HG03520 (cell line): ENCODE data around the gene KRTAP9-8.
"Not testable (repeated sequence)": the region's sequence is repeated elsewhere in the genome, so short reads cannot be mapped to it uniquely, and the experiment has no call there.

Experiments used
- ATAC-seq: cut with Tn5 transposase; IDR thresholded peaks from one replicate; pipeline ENCODE4 v1.9.1; 2021; ENCODE audit warnings: mild to moderate bottlenecking, moderate library complexity; ENCODE audit not compliant: unreplicated experiment

KRTAP9-8 gene

GRCh38 chr17:41255381-41256290 is 17.8 kb downstream of the KRTAP9-8 start, which contains the start of gene KRTAP9-9:
TSS of gene KRTAP9-9 (plus strand) at chr17:41255384.
- not testable (repeated sequence) for ATAC-seq

DNA sequence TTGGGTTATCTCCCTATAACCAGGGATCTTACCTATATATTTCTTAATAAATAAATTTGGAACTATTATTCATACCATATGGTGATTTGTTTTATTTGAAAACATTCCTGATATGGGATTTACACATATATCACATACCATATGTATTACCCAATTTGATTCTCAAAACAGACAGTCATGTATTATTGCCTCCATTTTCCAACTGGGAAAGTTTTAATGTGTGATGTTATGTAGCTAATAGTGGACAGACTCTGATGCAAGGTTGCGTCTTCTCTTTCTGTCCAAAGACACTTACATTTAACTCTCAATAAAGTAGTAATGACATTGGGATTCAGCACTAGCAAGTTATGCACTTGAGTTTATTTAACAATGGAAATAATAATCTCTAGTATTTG is 18.5 kb downstream of the KRTAP9-8 start:
- ATAC-seq, result no peak

DNA sequence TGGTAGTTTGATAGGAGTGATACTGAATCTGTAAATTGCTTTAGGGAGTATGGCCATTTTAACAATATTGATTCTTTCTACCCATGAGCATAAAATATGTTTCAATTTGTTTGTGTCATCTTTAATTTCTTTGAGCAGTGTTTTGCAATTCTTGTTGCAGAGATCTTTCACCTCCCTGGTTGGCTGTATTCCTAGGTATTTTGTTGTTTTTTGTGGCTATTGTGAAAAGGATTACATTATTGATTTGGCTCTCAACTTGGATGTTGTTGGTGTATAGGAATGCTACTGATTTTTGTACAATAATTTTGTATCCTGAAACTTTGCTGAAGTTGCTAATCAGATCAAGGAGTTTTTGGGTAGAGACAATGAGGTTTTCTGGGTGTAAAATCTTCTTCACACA is 20.6 kb downstream of the KRTAP9-8 start:
- ATAC-seq, result no peak

DNA sequence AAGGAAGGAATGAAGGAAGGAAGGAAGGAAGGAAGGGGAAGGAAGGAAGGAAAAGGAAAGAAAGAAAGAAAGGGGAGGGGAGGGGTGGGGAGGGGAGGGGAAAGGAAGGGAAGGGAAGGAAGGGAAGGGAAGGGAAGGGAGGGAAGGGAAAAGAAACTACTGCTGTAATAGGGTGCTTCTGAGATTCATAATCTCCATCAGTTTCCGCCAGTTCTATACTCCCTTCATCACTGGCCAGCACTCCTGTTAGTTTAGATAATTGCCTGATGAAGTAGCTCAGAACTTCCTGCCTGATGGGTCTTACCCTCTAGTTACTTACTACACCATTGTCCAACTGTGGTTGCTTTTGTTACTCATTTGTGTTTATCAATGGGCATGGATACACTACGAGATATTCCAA is 25.4 kb downstream of the KRTAP9-8 start:
- no peak for ATAC-seq

DNA sequence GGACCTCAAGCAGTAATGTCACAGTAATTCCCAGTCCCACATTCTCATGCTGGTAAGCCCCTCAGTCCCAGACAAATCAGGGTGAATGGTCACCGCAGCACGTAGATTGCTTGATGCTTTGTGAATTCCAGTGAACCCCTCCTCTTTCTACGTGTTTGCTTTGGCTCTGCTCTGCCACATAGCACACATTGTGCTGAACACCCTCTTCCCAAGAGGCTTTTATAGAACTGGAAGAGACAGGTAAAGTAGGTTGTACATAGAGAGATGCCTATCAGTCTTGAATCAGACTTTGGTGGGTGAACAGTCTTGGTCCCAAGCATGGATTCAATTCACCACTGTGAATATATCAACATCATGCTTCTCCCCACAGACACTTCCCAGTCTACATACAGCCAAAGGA is 26.8 kb downstream of the KRTAP9-8 start:
- no peak for ATAC-seq

DNA sequence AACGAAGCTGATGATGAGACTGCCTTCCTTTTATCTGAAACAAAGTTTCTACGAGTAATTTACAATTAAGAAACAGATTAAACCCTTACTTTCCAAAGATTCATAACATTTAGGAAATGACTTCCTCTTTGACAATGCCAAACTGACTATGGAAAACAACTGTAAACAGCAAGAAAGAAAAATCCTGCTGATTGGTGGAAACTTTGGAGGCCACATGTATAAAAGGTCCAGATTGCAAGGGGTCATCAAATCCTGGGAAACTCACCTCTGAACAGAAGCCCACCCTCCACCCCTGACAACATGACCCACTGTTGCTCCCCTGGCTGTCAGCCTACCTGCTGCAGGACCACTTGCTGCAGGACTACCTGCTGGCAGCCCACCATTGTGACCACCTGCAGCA is 27.3 kb downstream of the KRTAP9-8 start, which contains the start of gene KRTAP9-6:
KRTAP9-6 (plus strand) TSS at position 301 of the 400 bp plus-strand sequence; CDS start at position 301, 0 bp downstream.
- no peak for ATAC-seq

GRCh38 chr17:41267711-41268110 is 29.9 kb downstream of the KRTAP9-8 start:
- ATAC-seq, result no peak

GRCh38 chr17:41271323-41271722 is 33.5 kb downstream of the KRTAP9-8 start:
- ATAC-seq, result not testable (repeated sequence)

GRCh38 chr17:41271858-41272257 is 34.1 kb downstream of the KRTAP9-8 start:
- no peak for ATAC-seq

DNA sequence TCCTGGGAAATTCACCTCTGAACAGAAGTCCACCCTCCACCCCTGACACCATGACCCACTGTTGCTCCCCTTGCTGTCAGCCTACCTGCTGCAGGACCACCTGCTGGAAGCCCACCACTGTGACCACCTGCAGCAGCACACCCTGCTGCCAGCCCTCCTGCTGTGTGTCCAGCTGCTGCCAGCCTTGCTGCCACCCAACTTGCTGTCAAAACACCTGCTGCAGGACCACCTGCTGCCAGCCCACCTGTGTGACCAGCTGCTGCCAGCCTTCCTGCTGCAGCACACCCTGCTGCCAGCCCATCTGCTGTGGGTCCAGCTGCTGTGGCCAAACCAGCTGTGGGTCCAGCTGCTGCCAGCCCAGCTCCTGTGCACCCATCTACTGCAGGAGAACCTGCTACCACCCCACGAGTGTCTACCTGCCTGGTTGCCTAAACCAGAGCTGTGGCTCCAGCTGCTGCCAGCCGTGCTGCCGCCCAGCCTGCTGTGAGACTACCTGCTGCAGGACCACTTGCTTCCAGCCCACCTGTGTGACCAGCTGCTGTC is 37.9 kb downstream of the KRTAP9-8 start, which contains the start of gene KRTAP9-7:
KRTAP9-7 (plus strand) TSS at position 51 of the 543 bp plus-strand sequence; CDS start at position 51, 0 bp downstream.
- not testable (repeated sequence) for ATAC-seq

DNA sequence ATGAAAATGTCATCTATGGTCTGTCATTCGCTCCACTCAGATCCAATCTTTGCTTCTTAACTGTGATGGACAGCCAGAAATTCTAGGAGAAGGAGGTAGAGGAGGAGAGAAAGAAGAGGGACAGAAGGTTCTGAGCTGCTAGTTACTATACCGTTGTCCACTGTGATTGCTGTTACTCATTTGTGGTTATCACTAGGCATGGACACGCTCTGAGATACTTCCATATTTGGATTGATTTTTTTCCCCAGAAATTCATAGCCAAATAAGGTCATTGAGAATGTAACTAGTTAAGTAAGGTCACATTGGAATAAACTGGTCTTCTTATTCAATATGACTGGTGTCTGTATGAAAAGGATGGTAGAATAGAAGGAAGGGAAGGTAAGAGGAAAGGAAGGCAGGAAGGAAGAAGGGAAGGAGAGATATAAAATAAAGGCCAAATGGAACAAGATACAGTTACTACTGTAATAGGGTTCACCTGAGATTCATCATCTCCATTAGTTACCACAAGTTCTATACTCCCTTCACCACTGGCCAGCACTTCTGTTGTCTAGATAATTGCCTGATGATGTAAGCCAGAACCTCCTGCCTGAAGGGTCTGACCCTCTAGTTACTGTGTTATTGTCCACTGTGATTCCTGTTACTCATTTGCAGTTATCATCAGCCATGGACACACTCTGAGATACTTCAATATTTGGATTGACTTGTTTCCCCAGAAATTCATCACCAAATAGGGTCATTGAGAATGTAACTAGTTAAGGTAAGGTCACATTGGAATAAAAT is 40.6 kb downstream of the KRTAP9-8 start:
- ATAC-seq, result no peak

- no peak for ATAC-seq
Measured at GRCh38 chr17:41284043-41284442, 46.2 kb downstream of the KRTAP9-8 start.

DNA sequence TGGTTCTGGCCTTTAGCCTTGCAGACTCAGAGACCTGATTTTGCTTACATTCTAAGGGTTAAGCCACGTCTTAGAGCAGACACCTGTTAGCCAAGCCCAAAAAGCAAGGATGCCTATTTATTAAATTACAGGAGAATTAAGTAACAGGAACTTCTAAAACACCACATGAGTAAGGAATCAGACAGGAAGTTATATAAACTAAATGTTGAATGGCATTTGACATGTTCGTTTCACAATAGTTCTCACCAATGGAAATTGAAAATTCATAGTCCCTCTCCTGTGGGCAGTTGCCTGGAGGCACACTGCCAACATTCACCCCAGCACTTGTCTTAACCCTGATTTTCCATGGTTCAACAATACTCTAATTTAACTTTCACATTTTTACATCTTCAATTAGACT is 46.7 kb downstream of the KRTAP9-8 start:
- no peak for ATAC-seq

GRCh38 chr17:41287050-41287449 is 49.3 kb downstream of the KRTAP9-8 start:
- no peak for ATAC-seq
